Liver (tissue), 3 donors: ENCODE measurements around the gene PEX3.

Experiments
- CTCF ChIP-seq: fragments of 150-350 bp; IDR thresholded peaks from 2 replicates; pipeline ENCODE4 v1.5.1; 2017; ENCODE audit warnings: improper control_type of control experiment, low read depth, low read length; ENCODE audit not compliant: missing input control
- JUND ChIP-seq, 2 donors: IDR thresholded peaks; 2 replicates each; pipeline ENCODE4 v1.6.1; 2016; ENCODE audit warnings: antibody characterized with exemption in 2 of 2
- MAX ChIP-seq: IDR thresholded peaks from 2 replicates; pipeline ENCODE4 v1.6.1; 2016; ENCODE audit warnings: antibody characterized with exemption
- TAF1 ChIP-seq: conservative IDR thresholded peaks from 2 replicates; pipeline ENCODE4 v1.6.1; 2016; ENCODE audit warnings: antibody characterized with exemption, mild to moderate bottlenecking
- donor health status: healthy.
- donor health status: healthy.

DNA sequence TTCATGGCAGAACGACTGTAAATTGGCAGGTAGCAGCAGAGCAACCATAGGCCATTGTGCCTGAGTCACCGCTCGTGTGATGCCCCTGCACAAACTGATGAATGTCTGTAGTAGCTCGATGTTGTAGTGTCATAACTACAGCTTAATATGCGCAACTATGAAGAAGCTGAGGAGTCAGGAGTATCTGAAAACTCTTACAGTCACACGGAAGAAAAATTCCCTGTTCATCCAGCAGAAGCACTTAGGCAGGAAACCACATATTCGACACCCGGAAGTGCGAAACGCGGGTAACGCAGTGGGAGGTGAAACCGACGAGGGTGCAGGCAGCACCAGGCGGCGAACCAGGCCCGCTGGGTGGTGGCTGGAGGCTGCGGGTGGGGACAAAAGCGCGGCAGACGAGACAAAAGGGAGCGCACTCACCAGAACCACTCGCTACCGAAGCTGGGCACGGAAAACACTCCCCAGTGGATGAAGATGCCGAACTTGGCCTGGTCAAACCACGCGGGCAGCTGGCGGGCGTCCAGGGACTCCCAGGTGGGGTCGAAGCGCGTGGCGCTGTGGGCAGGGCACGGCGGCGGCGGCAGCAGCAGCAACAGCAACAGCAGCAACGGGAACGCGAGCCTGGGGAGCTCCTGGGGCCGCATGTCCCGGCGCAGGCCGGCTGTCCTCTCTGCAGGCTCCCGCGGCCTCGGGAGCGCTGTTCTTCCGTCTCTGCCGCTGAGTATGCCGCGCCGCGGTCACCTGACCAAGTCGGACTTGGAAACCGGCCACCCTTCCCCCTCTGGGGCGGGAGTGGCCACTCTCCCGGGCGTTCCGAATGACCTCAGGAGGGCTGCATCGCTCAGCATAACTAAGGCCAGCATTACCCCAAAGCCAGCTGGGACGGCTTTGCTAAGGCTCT, 60.6 kb downstream of the PEX3 start, which contains the start of gene FUCA2:
- TF ChIP-seq CTCF (no peak), MAX (peak; percentile 85), JUND (IDR thresholded peaks at IDR 0.05) (no peak), TAF1 (no peak)
